Measurements from ENCODE around the gene P3H2.

Gene P3H2

DNA sequence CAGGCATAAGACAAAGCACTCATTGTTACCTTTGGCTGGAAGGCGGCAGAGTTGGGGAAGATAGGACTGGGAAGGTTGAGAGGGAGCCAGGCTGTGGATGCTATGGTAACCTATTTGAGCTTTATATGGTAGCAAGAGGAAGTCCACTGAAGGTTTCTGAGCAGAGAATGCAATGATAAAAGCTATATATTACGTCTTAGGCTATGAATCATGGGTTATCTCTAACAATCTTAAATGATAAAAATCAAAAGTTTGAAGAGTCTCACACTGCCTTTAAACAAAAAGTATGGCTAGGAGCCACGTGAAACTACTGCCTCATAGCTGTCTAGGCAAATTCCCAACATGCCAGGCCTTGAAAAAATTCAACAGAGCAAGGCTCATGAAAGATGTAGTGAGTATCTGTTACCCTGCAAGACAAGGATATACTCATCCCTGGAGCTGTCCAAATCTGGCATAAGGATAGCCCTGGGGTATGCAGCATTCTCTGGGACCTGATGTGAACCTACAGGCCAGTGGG lies 4.1 kb downstream of the P3H2 start:
- TF ChIP-seq, protein P1, sequence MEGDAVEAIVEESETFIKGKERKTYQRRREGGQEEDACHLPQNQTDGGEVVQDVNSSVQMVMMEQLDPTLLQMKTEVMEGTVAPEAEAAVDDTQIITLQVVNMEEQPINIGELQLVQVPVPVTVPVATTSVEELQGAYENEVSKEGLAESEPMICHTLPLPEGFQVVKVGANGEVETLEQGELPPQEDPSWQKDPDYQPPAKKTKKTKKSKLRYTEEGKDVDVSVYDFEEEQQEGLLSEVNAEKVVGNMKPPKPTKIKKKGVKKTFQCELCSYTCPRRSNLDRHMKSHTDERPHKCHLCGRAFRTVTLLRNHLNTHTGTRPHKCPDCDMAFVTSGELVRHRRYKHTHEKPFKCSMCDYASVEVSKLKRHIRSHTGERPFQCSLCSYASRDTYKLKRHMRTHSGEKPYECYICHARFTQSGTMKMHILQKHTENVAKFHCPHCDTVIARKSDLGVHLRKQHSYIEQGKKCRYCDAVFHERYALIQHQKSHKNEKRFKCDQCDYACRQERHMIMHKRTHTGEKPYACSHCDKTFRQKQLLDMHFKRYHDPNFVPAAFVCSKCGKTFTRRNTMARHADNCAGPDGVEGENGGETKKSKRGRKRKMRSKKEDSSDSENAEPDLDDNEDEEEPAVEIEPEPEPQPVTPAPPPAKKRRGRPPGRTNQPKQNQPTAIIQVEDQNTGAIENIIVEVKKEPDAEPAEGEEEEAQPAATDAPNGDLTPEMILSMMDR (IDR thresholded peaks at IDR 0.05; ENCODE audit: borderline replicate concordance, insufficient read depth, low read depth, low read length): no peak
- peak overlapping the region; percentile 50 for H3K4me3 ChIP-seq (ENCODE audit: low read depth, low read length)

DNA sequence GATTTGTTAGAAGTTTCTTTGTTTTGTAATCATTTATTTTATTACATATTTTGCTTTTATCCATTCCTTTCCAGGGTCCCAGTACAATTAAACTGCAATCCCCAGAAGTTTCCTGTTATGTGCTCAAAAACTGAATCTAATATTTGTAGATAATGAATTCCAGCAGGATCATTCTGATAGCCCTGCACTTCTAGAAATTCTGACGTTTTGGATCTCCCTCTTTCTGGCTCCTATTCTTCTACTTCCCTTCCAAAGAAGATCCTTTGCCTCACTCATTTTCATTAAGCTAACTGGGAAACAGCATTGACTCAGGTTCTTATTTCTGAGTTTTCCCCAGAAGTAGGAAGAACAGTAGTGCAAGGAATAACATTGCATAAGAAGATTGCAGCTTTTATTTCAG lies 9.9 kb downstream of the P3H2 start:
- TF ChIP-seq, protein P1 (IDR thresholded peaks at IDR 0.05; ENCODE audit: borderline replicate concordance, insufficient read depth, low read depth, low read length): no peak
- H3K4me3 ChIP-seq (ENCODE audit: low read depth, low read length): no peak overlapping the region

DNA sequence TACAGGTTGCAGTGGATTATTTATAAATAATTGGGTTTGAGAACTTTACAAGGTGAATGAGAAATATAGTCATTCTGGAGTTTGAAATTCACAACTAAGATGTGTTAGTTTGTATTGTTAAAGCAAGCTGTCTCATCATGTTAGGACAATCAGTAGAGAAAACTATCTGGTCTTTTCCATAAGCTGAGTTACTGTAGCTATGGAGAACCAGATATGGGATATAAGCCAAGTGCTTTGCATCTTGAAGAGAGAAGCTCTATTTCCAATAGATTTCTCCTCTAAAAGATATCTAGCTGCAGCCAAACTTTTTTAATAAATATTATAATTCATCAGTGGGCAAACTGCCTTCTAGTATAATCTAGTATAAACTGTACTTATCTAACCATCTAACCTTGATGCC lies 11.3 kb downstream of the P3H2 start:
- TF ChIP-seq, protein P1 (IDR thresholded peaks at IDR 0.05; ENCODE audit: borderline replicate concordance, insufficient read depth, low read depth, low read length): no peak
- no peak overlapping the region for H3K4me3 ChIP-seq (ENCODE audit: low read depth, low read length)

DNA sequence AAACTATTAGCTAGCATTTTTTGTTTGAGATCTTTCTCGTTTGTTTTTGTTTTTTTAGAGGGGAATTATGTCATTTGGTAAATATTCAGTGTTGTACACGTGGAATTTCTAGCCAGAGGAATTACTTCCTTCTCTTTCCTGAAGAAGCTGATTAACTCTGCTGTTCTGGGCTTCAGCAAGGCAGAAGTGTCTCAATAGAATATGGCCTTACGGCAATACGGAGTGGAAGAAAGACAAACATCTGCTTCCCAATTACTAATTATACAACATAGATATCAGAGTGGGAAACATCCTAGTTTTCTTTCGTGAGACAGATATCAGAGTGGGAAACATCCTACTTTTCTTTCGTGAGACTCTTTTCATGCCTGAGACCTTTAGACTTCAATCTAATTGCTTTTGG lies 11.9 kb downstream of the P3H2 start:
- TF ChIP-seq, protein P1 (IDR thresholded peaks at IDR 0.05; ENCODE audit: borderline replicate concordance, insufficient read depth, low read depth, low read length): no peak
- no peak overlapping the region for H3K4me3 ChIP-seq (ENCODE audit: low read depth, low read length)

DNA sequence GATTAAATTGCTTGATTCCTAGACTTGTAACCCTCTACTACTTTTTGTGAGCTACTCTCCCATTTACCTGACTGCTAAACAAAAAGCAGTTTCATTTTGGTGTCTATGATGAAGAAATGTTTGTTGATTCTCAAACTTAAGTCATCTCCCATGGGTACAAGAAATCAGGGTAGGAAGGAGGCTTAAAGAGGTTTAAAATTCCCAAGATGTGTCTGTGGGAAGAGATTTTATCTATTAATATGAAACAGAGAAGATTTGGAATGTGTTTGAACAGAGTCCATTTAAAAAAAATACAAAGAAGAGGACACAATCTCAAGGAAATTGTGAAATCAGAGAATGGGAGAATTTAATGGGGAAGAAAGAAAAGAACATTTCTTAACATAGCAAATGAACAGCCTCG lies 14.8 kb downstream of the P3H2 start:
- TF ChIP-seq, protein P1 (IDR thresholded peaks at IDR 0.05; ENCODE audit: borderline replicate concordance, insufficient read depth, low read depth, low read length): no peak

DNA sequence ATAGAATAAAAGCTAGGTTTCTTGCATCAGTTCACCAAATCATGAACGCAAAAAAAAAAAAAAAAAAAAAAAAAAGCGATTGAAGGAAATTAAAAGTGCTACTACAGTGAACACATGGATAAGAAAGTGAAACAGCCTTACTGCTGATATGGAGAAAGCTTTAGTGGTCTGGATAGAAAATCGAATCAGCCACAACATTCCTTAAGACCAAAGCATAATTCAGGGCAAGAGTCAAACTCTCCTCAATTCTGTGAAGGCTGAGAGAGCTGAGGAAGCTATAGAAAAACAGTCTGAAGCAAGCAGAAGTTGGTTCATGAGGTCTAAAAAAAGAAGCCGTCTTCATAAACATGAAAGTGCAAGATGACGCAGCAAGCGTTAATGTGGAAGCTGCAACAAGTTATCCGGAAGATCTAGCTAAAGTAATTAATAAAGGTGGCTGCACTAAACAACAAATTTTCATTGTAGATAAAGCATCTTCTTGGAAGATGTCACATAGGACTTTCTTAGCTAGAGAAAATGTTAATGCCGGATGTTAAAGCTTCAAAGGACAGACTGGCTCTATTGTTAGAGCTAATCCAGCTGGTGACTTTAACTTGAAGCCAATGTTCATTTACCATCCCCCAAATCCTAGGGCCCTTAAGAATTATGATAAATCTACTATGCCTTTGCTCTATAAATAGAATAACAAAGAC lies 19.2 kb downstream of the P3H2 start:
- peak overlapping the region; percentile 31 for H3K4me3 ChIP-seq (ENCODE audit: low read depth, low read length)
- TF ChIP-seq, protein P1 (IDR thresholded peaks at IDR 0.05; ENCODE audit: borderline replicate concordance, insufficient read depth, low read depth, low read length): no peak

More for the DNA sequence above, 14.8 kb downstream of the P3H2 start:
- no peak overlapping the region for H3K4me3 ChIP-seq (ENCODE audit: low read depth, low read length)

DNA sequence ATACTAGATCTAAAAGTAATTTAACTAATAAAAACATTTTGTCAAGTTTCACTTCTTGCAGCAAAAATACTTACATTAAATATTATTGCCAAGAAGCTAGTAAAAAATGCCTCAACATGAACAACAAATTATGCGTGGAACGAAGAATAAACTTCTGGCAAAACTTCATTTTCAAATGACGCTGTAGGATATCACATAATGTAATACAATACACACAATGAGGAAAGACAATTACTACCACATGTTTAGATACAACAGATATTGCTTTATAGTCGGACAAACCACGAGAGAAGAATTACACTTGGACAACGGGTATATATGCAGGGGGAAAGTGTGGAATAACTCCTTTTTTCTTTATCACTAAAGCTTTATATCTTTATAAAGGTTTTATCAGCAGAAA lies 21.6 kb downstream of the P3H2 start:
- H3K4me3 ChIP-seq (ENCODE audit: low read depth, low read length): no peak overlapping the region
- TF ChIP-seq, protein P1 (IDR thresholded peaks at IDR 0.05; ENCODE audit: borderline replicate concordance, insufficient read depth, low read depth, low read length): no peak
